Fibroblast of villous mesenchyme (primary cell): ENCODE results near the gene PXYLP1. TPM values are rescaled to one million over a fixed set of nuclear protein-coding genes. Genes with fewer than 3 reads are reported as not detected.

Experiments used
- DNase-seq: peaks from one replicate; pipeline ENCODE4 v3.0.0-alpha.2; 2010; ENCODE audit warnings: low read depth
- H3K4me3 ChIP-seq: 2 replicates; pipeline ENCODE4 v1.5.1; 2011; ENCODE audit warnings: low read depth, mild to moderate bottlenecking, low read length
- total RNA-seq: library from RNA; depleted of rRNA; stranded (reverse); fragments of >200 nt; gene quantifications from 2 replicates; pipeline ENCODE4 v1.2.3, GENCODE V29; 2012
- TF ChIP-seq, protein P1 (sequence below): IDR thresholded peaks from 2 replicates; pipeline ENCODE4 v1.5.1; 2012; ENCODE audit warnings: low read depth, mild to moderate bottlenecking, low read length; ENCODE audit not compliant: insufficient read depth

PXYLP1 gene
- total RNA-seq, 1 donor = 3.5 TPM

DNA sequence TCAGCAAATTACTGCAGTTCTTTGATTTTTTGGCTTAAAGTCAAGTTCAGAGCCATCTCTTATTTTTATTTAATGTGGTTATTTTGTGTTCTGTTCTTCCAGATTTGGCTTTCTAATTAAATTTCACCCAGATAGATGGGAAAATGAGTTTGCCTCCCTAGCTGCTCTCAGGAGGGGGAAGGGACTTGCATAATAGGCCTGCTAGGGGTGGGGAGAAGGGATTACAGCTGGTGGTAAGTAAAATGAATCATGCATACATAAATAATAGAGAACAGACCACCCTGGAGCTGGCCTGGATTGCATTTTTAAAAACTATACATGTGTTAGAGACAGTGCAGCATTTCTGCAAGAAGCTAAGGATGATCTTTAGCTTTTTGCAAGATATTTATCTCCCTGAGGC, 3.9 kb upstream of the PXYLP1 start:
- DNase-seq = peak; percentile 82
- H3K4me3 ChIP-seq = no peak overlapping the region
- TF ChIP-seq, protein P1, sequence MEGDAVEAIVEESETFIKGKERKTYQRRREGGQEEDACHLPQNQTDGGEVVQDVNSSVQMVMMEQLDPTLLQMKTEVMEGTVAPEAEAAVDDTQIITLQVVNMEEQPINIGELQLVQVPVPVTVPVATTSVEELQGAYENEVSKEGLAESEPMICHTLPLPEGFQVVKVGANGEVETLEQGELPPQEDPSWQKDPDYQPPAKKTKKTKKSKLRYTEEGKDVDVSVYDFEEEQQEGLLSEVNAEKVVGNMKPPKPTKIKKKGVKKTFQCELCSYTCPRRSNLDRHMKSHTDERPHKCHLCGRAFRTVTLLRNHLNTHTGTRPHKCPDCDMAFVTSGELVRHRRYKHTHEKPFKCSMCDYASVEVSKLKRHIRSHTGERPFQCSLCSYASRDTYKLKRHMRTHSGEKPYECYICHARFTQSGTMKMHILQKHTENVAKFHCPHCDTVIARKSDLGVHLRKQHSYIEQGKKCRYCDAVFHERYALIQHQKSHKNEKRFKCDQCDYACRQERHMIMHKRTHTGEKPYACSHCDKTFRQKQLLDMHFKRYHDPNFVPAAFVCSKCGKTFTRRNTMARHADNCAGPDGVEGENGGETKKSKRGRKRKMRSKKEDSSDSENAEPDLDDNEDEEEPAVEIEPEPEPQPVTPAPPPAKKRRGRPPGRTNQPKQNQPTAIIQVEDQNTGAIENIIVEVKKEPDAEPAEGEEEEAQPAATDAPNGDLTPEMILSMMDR = no peak

DNA sequence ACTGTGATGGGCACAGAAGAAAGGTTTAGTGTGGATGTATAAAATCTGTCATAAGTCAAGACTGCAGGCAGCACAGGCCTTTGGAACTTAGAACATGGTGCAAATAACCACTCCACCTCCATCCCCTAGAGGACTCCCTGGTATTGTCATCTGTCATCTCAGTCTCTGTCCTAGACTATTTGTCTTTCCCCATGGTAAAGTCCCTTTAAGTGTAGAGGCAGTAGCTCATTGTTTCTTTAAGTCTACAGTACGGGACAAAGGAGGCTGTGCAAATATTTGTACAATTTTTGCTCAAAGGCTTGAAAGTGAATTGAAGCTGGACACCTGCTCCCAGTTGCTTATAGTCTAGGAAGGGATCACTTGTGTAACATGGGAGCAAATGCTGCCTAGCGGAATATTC, 3.2 kb upstream of the PXYLP1 start:
- no peak overlapping the region for H3K4me3 ChIP-seq
- TF ChIP-seq, protein P1 = no peak

GRCh38 chr3:141229132-141229531, 2.5 kb upstream of the PXYLP1 start:
- no peak for DNase-seq
- no peak overlapping the region for H3K4me3 ChIP-seq
- TF ChIP-seq, protein P1 = no peak

More for the DNA sequence above, 3.2 kb upstream of the PXYLP1 start:
- no peak for DNase-seq

DNA sequence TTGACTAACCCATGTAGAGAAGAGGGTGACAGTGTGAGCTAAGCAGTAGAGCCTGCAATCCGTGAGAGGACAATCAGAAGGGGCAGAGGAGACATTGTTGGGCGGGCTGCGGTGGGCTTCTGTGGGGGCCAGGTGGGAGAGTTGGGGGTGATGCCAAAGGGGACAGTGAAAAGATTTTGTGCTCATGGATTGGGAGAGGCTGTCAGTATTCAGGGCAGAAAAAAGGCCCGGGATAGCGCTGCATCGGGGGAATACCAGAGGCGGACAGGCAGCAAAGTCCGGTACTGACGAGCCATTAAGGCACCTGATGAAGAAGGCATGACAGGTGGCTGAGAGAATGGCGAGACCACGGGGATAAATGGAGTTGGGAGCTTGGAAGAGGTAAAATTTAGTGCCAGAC, 1.3 kb upstream of the PXYLP1 start:
- TF ChIP-seq, protein P1 = no peak
- DNase-seq = no peak
- H3K4me3 ChIP-seq = no peak overlapping the region

DNA sequence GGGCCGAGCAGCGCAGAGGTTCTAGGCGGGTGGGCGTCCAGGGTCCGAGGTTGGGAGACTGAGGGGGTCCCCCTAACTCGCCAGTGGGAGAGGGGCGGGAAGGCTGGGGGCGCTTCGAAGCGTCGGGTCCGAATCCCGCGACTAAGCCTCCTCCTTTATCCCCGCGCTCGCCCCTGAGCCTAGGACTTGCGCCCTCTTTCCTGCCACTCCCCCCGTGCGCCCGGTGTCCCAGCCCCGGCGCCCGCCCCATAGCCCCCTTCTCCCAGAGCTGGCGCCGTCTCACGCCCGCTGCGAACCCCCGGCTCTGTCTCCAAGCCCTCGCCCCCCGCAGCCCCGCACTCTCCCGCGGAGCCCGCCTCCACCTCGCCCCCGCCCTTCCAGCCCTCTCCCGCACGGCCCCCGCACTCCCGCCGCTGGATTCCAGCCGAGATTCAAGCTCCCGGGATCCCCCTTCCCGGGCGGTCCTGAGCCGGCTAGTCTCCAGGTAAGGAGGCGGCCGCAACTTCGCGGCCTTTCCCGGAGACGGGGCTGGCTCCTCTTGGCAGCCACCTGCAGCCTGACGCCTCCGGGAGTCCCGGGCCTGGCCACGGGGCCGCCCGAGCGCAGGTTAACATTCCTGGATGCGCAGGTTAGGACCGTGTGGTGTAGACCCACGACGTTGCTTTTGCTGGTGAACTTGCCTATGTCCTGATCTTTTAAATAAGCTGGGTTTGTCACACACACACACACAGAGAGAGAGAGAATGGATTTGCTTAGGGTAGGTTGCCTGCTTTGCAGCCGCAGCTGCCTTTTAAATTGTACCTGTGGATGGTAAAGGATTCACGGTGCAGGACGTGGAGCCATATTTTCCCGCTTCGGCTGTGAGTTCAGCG, 563 bp downstream of the PXYLP1 start:
- H3K4me3 ChIP-seq = peak overlapping the region; percentile 69
- no peak for DNase-seq
- TF ChIP-seq, protein P1 = no peak

- no peak overlapping the region for H3K4me3 ChIP-seq
- TF ChIP-seq, protein P1 = no peak
- no peak for DNase-seq
Observed at GRCh38 chr3:141233457-141234161, 2.0 kb downstream of the PXYLP1 start.
